Right hindlimb (tissue), 1 donor: ENCODE results near the gene WDFY1.

Experiments used
- DNase-seq: peaks from one replicate; pipeline ENCODE4 v3.0.0-alpha.2; 2018

WDFY1 gene

GRCh38 chr2:223853425-223853837 lies 91.7 kb downstream of the WDFY1 start:
- DNase-seq = no peak

GRCh38 chr2:223852281-223852795 lies 92.8 kb downstream of the WDFY1 start:
- no peak for DNase-seq

- DNase-seq = no peak
Measured at GRCh38 chr2:223847410-223847809, 97.7 kb downstream of the WDFY1 start.

GRCh38 chr2:223846515-223846914 lies 98.6 kb downstream of the WDFY1 start:
- no peak for DNase-seq

GRCh38 chr2:223841436-223842190 lies 103.5 kb downstream of the WDFY1 start:
- DNase-seq = no peak

- peak; percentile 62 for DNase-seq
Measured at GRCh38 chr2:223837287-223838061, 107.7 kb downstream of the WDFY1 start, which contains the start of gene AP1S3. Gene AP1S3 (minus strand): TSS chr2:223837582. CDS start chr2:223837450, 132 bp downstream.

- no peak for DNase-seq
Measured at GRCh38 chr2:223835701-223836532, 109.2 kb downstream of the WDFY1 start.

GRCh38 chr2:223834431-223834830 lies 110.7 kb downstream of the WDFY1 start:
- no peak for DNase-seq

GRCh38 chr2:223832241-223832903 lies 112.8 kb downstream of the WDFY1 start:
- DNase-seq = no peak

- no peak for DNase-seq
Measured at GRCh38 chr2:223829128-223829527, 116.0 kb downstream of the WDFY1 start.

GRCh38 chr2:223828314-223828713 lies 116.8 kb downstream of the WDFY1 start:
- no peak for DNase-seq

GRCh38 chr2:223826995-223827394 lies 118.1 kb downstream of the WDFY1 start:
- DNase-seq = no peak
